Measurements from ENCODE around the gene KRTAP1-5.
"Not testable (repeated sequence)": the region's sequence is repeated elsewhere in the genome, so short reads cannot be mapped to it uniquely, and the experiment has no call there.

The KRTAP1-5 gene

DNA sequence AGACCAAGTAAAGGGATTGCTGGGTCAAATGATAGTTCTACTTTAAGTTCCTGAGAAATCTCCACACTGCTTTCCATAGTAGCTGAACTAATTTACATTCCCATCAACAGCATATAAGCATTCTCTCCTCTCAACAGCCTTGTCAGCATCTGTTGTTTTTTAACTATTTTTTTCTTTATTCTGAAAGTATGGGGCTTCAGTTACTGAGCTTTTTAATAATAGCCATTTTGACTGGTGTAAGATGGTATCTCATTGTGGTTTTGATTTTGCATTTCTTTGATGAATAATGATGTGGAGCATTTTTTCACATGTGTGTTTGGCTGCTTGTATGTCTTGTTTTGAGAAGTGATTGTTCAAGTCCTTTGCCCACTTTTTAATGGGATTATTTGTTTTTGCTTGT, 25.6 kb upstream of the KRTAP1-5 start:
- Histone ChIP-seq H3K27ac (no peak overlapping the region), H3K4me3 (no peak overlapping the region)

DNA sequence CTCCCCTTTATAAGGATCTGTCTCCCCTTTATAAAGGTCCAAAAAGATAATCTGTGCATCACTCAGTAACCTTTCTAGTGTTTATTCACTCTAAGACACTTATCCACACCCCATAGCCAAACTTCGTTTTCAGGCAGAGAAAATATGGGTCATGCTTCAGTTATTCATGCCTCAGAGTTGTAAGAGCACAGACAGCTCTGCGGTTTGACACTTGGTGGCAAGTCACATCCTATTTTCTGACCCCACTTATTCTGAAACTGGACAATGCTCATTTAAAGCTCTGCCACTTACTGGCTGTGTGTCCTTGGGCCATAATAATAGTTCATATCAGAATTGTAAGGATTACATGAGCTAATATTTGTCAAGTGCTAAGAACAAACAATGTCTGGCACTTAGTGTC, 22.1 kb upstream of the KRTAP1-5 start:
- Histone ChIP-seq H3K27ac (no peak overlapping the region), H3K4me3 (no peak overlapping the region)

DNA sequence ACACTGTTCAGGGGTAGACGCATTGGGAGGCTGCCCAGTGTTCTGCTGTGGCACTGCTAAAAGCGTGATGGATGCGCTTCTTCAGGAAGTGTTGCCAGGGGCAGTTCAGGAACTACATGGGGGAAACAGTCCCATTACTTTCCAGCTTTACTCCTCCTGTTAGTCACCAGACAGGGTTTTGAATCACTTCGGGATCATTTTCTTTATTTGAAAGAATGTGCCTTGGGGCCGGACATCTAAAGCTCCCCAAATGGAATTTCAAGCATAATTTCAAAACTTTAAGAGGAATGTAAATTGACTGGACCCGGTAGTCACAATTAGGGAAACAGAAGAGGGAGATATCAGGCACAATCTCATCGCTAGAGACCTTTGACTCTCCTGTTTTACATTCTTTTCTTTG, 21.4 kb upstream of the KRTAP1-5 start:
- Histone ChIP-seq H3K4me3 (no peak overlapping the region), H3K27ac (no peak overlapping the region)

DNA sequence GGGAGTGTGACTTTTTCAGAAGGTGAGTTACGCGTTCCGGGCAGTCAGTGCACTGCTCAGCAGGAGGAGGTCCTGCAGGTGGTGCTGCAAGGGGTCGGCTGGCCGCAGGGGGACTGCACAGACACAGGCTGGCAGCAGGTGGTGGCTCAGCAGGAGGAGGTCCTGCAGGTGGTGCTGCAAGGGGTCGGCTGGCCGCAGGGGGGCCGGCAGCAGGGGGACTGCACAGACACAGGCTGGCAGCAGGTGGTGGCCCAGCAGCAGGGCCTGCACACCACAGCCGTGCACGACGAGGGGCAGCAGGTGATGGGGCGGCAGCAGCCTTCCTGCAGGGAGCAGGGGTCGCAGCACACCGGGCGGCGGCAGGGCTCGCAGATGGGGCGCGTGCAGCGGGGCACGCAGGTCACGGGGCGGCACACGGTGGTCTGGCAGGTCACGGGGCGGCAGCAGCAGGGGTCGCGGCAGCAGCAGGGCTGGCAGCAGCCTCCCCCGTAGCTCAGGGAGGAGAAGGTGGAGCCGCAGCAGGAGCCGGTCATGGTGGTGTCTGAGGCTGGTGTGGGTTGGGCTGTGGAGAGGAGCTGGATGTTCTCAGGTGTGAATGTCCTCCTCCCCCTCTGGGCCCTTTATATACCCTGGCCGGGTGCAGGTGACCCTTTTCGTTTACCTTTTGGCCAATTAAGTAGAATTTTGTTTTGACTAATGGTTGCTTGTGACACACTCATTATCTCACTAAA, 19.9 kb upstream of the KRTAP1-5 start, which contains the start of gene KRTAP2-1:
TSS of gene KRTAP2-1 (minus strand) at position 582 of the 731 bp plus-strand sequence. CDS start at position 533, 49 bp downstream.
- not testable (repeated sequence) for H3K4me3 ChIP-seq, H3K27ac ChIP-seq

DNA sequence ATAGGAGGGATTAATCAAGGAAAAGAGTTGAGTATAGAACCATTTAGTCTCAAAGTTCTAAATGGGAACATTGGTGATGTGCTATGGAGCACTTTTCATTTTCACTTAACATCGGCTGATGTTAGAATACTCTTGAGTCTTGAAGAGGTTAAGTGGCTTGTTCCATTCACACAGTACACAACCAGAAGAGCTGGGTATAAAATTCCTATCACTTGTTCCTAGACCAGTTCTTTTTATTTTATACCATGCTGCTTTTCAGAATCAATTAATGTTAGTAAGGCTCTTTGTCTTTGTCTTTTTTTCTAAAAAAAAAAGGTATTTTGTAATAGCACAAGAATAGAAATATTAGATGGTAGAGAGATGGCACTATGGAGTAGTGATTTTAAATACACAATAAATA, 15.9 kb upstream of the KRTAP1-5 start:
- H3K27ac ChIP-seq, result no peak overlapping the region
- no peak overlapping the region for H3K4me3 ChIP-seq

- not testable (repeated sequence) for H3K4me3 ChIP-seq, H3K27ac ChIP-seq
These were observed 14.0 kb upstream of the KRTAP1-5 start, which contains the start of gene KRTAP1-1 for GRCh38 chr17:41040783-41041571. TSS of gene KRTAP1-1 (minus strand) at chr17:41041450. CDS start at chr17:41041397, 53 bp downstream.

GRCh38 chr17:41037853-41038350, 10.9 kb upstream of the KRTAP1-5 start:
- H3K27ac ChIP-seq, result no peak overlapping the region

DNA sequence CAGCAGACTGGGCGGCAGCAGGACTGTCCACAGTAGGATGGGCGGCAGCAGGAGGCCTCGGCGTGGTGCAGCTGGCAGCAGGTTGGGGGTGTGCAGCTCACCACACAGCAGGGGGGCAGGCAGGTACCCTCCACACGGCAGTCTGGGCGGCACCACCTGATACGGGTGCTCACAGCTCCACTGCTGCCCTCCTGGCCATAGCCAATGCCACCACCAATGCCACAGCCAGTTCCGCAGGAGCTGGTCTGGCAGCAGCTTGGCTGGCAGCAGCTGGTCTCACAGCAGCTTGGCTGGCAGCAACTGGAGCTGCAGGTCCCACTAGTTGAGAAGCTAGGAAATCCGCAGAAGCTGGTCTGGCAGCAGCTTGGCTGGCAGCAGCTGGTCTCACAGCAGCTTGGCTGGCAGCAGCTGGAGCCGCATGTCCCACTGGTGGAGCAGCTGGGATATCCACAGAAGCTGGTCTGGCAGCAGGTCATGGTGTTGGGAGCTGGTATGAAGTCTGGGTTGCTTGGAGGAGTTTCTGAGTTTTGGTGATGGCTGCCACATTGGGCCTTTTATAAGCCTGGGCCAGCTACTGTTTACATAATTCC, 7.4 kb upstream of the KRTAP1-5 start, which contains the start of gene KRTAP1-3:
TSS of gene KRTAP1-3 (minus strand) at position 529 of the 590 bp plus-strand sequence. CDS start at position 476, 53 bp downstream.
- H3K4me3 ChIP-seq, result not testable (repeated sequence)

More at GRCh38 chr17:41037853-41038350, 10.9 kb upstream of the KRTAP1-5 start:
- H3K4me3 ChIP-seq, result no peak overlapping the region

GRCh38 chr17:41029633-41030245, 2.7 kb upstream of the KRTAP1-5 start, which contains the start of gene KRTAP1-4:
TSS of gene KRTAP1-4 (minus strand) at chr17:41030195. CDS start at chr17:41030078, 117 bp downstream.
- Histone ChIP-seq H3K4me3 (no peak within 1 kb of the TSS), H3K27ac (no peak within 1 kb of the TSS)

More for the DNA sequence above, 7.4 kb upstream of the KRTAP1-5 start, which contains the start of gene KRTAP1-3:
- H3K27ac ChIP-seq, result not testable (repeated sequence)

DNA sequence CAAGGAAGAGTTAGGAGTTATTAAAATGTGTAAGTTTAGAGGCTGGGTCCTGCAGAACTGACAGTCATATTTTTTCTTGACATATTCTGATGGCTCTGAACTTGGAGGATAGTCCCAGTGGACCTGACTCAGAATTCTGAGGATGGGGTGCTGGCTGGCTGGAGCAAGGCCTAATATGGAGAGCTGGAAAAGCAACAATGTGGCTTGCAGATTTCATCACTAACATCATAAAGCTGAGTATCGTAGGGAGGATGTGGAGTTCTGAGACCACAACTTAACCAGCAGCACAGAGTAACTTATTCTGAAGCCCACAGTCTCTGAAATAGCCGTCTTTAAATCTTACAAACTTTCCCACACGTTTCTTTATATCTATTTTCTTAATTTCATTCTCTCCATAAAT, 2.3 kb downstream of the KRTAP1-5 start:
- no peak overlapping the region for H3K4me3 ChIP-seq
- no peak overlapping the region for H3K27ac ChIP-seq

- Histone ChIP-seq H3K27ac (no peak overlapping the region), H3K4me3 (no peak overlapping the region)
These were observed 6.7 kb downstream of the KRTAP1-5 start for GRCh38 chr17:41020336-41020735.

DNA sequence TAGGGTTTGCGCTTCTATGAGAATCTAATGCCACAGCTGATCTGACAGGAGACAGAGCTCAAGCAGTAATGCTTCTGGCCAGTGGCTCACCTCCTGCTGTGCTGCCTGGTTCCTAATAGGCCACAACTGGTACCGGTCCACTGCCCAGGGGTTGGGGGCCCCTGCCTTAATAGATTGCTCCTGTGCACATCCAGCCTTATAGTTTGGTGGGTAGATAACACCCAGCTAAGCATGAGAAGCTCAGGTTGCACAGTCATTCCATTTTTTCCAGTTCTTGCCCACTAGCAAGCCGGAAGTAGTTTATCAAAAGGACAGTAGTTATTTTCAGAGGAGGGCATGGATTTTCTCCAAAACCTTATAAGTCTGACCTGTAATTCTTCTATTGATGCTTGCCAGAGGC, 7.6 kb downstream of the KRTAP1-5 start:
- Histone ChIP-seq H3K4me3 (no peak overlapping the region), H3K27ac (no peak overlapping the region)

- H3K4me3 ChIP-seq, result no peak overlapping the region
- no peak overlapping the region for H3K27ac ChIP-seq
These were observed 8.5 kb downstream of the KRTAP1-5 start for GRCh38 chr17:41018541-41018940.

DNA sequence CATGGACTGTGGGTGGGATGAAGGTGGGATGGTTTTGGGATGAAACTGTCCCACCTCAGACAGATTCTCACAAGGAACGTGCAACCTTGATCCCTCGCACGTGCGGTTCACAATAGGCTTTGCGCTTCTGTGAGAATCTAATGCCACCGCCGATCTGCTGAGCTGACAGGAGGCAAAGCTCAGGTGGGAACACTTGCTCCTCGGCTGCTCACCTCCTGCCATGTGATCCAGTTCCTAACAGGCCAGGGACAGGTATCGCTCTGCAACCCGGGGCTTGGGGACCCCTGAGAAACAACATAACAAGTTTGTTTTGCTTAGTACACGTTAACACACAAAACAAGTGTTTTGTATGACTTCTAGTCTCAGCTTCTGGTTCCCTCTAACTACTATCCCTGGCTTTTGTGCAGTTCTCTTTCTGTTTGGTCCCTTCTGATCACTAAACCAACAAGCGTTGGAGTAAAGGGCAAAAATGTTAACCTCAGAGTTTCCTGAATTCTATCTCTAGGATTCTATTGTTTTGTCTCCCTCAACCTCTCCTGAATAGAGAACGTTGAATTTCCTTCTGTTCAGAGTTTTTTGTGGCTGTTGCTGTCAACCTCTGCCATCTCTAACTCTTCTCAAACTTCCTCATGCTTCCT, 10.3 kb downstream of the KRTAP1-5 start:
- Histone ChIP-seq H3K27ac (no peak overlapping the region), H3K4me3 (no peak overlapping the region)

DNA sequence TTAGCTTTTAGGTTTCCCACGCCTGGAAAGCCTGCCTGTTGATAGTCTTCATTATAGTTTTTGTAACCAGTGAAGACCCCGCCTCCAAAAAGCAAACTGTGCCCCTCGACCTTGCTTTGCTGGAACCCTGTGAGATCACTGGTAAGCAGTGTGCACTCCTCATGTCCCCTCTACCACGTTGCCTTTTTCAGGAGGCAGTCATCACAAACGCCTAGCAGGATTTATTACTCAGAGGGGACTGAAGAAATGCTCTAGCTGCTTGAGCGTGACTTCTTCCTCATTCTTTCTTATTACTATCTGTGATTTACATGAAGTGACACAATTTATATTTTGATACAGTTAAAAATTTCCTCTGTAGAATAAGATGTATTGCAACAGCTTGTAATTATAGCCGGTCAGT, 11.6 kb downstream of the KRTAP1-5 start:
- H3K27ac ChIP-seq, result no peak overlapping the region
- no peak overlapping the region for H3K4me3 ChIP-seq

GRCh38 chr17:41013606-41014005, 13.4 kb downstream of the KRTAP1-5 start:
- Histone ChIP-seq H3K27ac (no peak overlapping the region), H3K4me3 (no peak overlapping the region)

DNA sequence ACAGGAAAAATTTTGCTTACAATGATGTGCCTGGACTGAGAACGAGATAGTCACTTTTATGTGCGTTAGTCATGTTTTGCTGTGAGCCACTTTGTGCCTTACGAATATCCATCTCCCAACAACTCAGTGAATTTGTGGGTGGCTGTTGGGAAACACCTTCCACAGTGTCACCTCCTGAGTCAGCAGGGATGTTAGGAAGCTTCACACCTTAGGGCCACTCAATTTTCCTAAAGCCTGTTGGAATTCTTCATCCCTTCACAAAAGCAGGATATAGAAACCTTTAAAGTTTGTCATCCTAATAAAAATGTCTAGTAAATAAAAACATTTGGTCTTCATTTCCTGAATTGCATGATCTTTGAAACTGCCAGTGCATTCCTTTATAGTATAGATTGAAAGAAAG, 13.8 kb downstream of the KRTAP1-5 start:
- no peak overlapping the region for H3K4me3 ChIP-seq
- H3K27ac ChIP-seq, result no peak overlapping the region

DNA sequence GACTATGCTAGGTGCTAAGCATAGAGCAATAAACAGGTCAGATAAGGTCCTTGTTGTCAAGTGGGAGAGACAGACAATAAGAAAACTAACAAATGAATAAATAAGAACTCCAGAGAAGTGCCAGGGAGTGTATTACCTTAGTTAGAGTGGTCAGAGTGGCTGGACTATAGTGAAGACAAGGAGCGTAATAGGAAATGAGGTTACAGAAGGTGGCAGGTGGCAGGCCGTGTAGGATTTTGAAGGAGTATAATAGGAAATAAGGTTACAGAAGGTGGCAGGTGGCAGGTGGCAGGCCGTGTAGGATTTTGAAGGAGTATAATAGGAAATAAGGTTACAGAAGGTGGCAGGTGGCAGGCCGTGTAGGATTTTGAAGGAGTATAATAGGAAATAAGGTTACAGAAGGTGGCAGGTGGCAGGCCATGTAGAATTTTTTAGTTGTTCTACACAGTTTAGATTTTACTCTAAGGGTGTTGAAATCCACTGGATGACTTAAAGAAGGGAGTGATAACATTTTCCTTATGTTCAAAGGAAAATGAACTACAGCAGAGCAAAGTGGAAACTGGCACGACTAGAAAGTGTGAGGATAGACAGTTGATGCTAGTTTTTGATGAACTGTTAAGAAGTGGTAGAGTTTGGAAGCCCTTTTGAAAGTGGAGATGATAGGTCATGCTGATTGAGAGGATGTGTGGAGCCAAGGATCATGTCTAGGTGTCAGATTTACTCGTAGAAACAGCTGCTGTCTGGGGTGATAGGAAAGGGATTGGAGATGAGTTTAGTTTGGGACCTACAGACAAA, 14.5 kb downstream of the KRTAP1-5 start:
- H3K27ac ChIP-seq, result no peak overlapping the region
- H3K4me3 ChIP-seq, result no peak overlapping the region

Data from skin epidermis (tissue), 12 donors.